Left ventricle myocardium inferior (tissue), 1 donor: ENCODE measurements around the gene ABCA3. TPM values are rescaled to one million over a fixed set of nuclear protein-coding genes. Genes with fewer than 3 reads are reported as not detected.
A peak's percentile ranks its signal among the peaks of the same experiment; 100 is the strongest.

Experiments used
- DNase-seq: peaks from one replicate; pipeline ENCODE4 v3.0.0-alpha.2; 2020
- H3K27ac ChIP-seq: fragments of 200-600 bp; replicated peaks from 2 replicates; pipeline ENCODE4 v1.8.0; 2021
- H3K27me3 ChIP-seq: fragments of 200-600 bp; 2 replicates; pipeline ENCODE4 v1.8.0; 2021; ENCODE audit warnings: low read depth
- H3K36me3 ChIP-seq: fragments of 200-600 bp; 2 replicates; pipeline ENCODE4 v1.8.0; 2021
- H3K4me1 ChIP-seq: fragments of 200-600 bp; 2 replicates; pipeline ENCODE4 v1.8.0; 2021
- H3K4me3 ChIP-seq: fragments of 200-600 bp; 2 replicates; pipeline ENCODE4 v1.8.0; 2021; ENCODE audit warnings: mild to moderate bottlenecking, moderate library complexity
- H3K9me3 ChIP-seq: fragments of 200-600 bp; replicated peaks from 2 replicates; pipeline ENCODE4 v1.8.0; 2021
- CTCF ChIP-seq: fragments of 200-600 bp; IDR thresholded peaks from 2 replicates; pipeline ENCODE4 v1.8.0; 2021; ENCODE audit warnings: antibody characterized with exemption, mild to moderate bottlenecking, borderline replicate concordance
- intact Hi-C: fragments of 100-400 bp; cut with micrococcal nuclease; formaldehyde crosslinking; loops from one replicate; pipeline ENCODE4 v1.11.0; 2022
- total RNA-seq: library from RNA; stranded (reverse); fragmentation: NEBNext Ultra II Directional; extraction: Animal tissue kit (Norgen Biotek cat#: 25700); gene quantifications from one replicate; pipeline ENCODE4 v1.2.1, GENCODE V29; 2021
- donor health status: DM: no; HTN: yes; CAD: no; lungs with severe emphysema.

Gene ABCA3
- total RNA-seq, 1 donor from 2014 or later, result 6.9 TPM

- H3K27ac ChIP-seq, result no peak overlapping the region
- no peak for DNase-seq
- peaks cover 38% of the 10 kb centered on the region for H3K36me3 ChIP-seq
These were observed 43.6 kb downstream of the ABCA3 start for GRCh38 chr16:2296661-2297505.

DNA sequence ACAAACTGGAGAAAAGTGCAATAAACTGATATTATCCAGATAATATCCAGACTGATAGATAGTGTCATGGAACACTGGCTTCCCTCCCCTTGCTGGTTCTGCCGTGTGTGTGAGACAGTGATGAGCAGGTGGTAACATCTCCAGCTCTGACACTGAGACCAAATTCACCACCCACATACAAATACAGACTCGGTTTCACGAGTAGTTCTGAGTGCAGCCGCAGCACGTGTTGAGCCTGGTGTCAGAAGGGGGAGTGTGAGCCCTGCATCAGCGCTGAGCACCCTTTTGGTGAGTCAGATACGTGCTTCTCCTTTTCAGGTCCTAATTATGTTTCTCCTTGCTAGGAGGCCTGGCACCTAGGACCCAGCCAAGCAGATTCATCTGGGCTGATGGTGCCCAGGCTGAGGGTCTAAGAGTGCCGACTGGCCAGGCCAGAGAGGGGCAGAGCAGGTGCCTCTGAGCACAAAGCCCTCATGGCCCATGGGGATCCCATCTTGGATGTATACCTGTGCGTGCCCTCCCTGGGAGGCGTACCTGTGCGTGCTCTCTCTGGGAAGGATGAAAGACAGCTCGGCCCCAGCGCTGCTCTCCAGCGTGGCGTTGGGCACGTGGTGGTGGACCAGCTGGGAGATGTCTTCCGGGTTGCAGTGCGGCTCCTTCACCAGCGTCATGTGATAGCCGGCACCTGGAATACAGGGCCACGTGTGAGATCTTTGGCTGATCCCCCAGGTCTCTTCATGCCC is 45.3 kb downstream of the ABCA3 start:
- intact Hi-C loops, result no loop called here
- H3K4me3 ChIP-seq, result no peak overlapping the region
- H3K27ac ChIP-seq, result no peak overlapping the region
- peaks cover 53% of the 10 kb centered on the region for H3K36me3 ChIP-seq
- no peaks in the 10 kb centered on the region for H3K27me3 ChIP-seq
- H3K4me1 ChIP-seq, result peaks cover 3% of the 10 kb centered on the region
- no peak for TF ChIP-seq CTCF
- H3K9me3 ChIP-seq, result no peaks in the 10 kb centered on the region
- DNase-seq, result no peak

More at GRCh38 chr16:2296661-2297505, 43.6 kb downstream of the ABCA3 start:
- peak; percentile 57 for TF ChIP-seq CTCF
- no peaks in the 10 kb centered on the region for H3K9me3 ChIP-seq
- no peaks in the 10 kb centered on the region for H3K27me3 ChIP-seq
- H3K4me3 ChIP-seq, result no peak overlapping the region
- peaks cover 3% of the 10 kb centered on the region for H3K4me1 ChIP-seq
- intact Hi-C loops, result no loop called here

DNA sequence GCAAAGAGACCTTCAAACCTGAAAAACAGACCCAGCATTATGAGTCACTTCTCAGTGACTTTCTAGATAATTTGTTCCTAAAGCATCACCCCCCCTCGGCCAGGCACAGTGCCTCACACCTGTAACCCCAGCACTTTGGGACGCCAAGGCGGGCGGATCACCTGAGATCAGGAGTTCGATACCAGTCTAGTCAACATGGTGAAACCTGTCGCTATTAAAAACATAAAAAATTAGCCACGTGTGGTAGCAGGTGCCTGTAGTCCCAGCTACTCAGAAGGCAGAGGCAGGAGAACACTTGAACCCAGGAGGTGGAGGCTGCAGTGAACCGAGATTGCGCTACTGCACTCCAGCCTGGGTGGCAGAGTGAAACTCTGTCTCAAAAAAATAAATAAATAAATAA is 48.3 kb downstream of the ABCA3 start:
- Histone ChIP-seq H3K4me3 (no peak overlapping the region), H3K36me3 (peaks cover 53% of the 10 kb centered on the region), H3K4me1 (peaks cover 3% of the 10 kb centered on the region), H3K27me3 (no peaks in the 10 kb centered on the region), H3K27ac (no peak overlapping the region), H3K9me3 (no peaks in the 10 kb centered on the region)
- TF ChIP-seq CTCF, result no peak
- intact Hi-C loops, result no loop called here
- no peak for DNase-seq

DNA sequence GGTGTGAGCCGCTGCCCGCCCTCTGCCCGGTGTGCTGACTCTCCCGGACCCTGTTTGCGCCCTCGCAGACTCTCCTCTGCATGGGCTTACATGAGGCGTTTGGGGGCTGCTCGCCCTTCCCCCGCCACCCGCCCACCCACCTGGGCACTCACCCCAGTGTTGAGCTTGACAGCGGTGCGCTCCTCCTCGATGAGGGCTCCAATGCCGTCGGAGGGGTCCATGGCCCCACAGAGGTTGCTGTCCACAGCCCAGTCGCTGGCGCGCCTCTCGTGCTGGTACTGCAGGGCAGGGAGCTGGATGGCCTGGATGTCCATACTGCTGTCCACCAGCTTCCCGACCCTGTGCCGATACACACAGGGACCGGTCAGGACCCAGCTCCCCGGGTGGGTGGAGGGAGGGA is 51.2 kb downstream of the ABCA3 start:
- H3K27ac ChIP-seq, result no peak overlapping the region
- intact Hi-C loops, result no loop called here
- no peaks in the 10 kb centered on the region for H3K27me3 ChIP-seq
- DNase-seq, result no peak
- H3K36me3 ChIP-seq, result peaks cover 56% of the 10 kb centered on the region
- no peaks in the 10 kb centered on the region for H3K9me3 ChIP-seq
- H3K4me3 ChIP-seq, result no peak overlapping the region
- no peak for TF ChIP-seq CTCF
- H3K4me1 ChIP-seq, result no peaks in the 10 kb centered on the region

DNA sequence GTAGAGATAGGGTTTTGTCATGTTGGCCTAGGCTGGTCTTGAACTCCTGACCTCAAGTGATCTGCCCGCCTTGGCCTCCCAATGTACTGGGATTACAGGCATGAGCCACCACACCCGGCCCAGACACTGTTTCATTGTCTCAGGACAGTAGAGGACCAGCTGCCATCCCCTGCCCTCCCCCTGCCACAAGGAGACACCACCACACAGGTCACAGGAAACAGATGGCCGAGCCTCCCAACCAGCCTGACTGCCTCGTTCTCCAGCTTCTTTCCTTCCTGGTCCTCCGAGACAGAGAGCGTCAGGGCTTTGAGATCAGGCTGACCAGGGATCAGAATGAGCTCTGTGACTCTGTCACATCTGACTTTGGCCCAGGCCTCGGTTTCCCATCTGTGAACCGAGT is 51.8 kb downstream of the ABCA3 start:
- H3K27ac ChIP-seq, result no peak overlapping the region
- intact Hi-C loops, result no loop called here
- H3K4me3 ChIP-seq, result no peak overlapping the region
- no peak for TF ChIP-seq CTCF
- no peaks in the 10 kb centered on the region for H3K4me1 ChIP-seq
- no peak for DNase-seq
- peaks cover 60% of the 10 kb centered on the region for H3K36me3 ChIP-seq
- no peaks in the 10 kb centered on the region for H3K9me3 ChIP-seq
- no peaks in the 10 kb centered on the region for H3K27me3 ChIP-seq
